ENCODE data around the gene KCTD2.

DNA sequence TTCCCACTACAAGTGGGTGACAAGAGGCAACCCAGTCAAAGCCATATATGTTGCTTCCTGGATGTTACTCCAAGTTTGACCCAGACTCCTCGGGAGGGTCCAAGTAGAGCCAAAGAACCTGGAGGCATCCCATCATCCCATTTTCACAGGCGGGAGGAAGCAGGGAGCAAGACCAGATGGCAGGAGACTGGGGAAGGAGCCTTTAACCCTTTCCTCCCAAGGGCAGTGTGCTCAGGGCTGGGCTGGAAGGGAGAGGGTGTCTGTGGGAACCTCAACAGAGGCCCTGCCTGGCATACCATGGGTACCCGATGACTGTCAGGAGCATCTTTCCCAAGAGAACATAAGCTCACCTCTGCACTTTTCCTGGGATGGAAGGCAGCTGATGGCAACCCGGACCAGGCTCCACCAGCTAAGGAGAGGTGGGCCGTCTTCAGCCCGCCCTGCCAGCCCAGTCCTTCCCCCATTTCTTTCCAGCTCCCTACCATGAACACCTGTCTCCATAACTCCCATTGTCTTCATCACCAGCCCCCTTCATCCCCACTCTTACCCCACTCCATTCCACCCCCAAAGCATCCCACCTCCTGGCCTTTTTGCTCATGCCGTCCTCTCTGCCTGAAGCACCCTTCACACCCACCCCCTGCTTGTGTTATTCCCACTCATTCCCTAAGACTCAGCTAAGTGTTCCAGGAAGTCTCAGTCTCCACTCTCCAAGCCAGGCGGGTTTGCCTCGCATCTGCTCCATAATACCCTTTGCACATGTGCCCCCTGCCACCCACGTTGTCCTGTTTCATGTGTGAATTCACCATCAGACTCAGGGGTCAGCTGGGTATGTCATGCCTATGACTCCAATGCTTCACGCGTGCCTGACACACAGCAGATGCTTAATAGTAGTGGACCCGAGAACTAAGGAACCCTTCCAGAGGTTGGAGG is 34.9 kb downstream of the KCTD2 start:
- TF ChIP-seq POLR2A (IDR thresholded peaks at IDR 0.05): no peak
- TF ChIP-seq, protein P1, sequence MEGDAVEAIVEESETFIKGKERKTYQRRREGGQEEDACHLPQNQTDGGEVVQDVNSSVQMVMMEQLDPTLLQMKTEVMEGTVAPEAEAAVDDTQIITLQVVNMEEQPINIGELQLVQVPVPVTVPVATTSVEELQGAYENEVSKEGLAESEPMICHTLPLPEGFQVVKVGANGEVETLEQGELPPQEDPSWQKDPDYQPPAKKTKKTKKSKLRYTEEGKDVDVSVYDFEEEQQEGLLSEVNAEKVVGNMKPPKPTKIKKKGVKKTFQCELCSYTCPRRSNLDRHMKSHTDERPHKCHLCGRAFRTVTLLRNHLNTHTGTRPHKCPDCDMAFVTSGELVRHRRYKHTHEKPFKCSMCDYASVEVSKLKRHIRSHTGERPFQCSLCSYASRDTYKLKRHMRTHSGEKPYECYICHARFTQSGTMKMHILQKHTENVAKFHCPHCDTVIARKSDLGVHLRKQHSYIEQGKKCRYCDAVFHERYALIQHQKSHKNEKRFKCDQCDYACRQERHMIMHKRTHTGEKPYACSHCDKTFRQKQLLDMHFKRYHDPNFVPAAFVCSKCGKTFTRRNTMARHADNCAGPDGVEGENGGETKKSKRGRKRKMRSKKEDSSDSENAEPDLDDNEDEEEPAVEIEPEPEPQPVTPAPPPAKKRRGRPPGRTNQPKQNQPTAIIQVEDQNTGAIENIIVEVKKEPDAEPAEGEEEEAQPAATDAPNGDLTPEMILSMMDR (IDR thresholded peaks at IDR 0.05 in 4 of 5, conservative IDR thresholded peaks at IDR 0.05 in 1 of 5): no peak
